EL (cell line): ENCODE measurements around the gene MKRN2OS.

Experiments used
- DNase-seq: peaks from one replicate; pipeline ENCODE4 v3.0.0-alpha.2; 2016

Gene MKRN2OS

GRCh38 chr3:12545473-12545791 is at the start of gene MKRN2OS:
Gene MKRN2OS, minus strand, starts transcription at chr3:12545499. Its CDS starts 35 bp downstream, at chr3:12545464.
- no peak for DNase-seq

GRCh38 chr3:12593473-12593872 is 48.2 kb upstream of the MKRN2OS start:
- no peak for DNase-seq

GRCh38 chr3:12591997-12592715 is 46.9 kb upstream of the MKRN2OS start:
- no peak for DNase-seq

- no peak for DNase-seq
These were observed 46.2 kb upstream of the MKRN2OS start for GRCh38 chr3:12591456-12591855.

GRCh38 chr3:12590096-12590495 is 44.8 kb upstream of the MKRN2OS start:
- no peak for DNase-seq

- DNase-seq, result peak; percentile 61
These were observed 43.0 kb upstream of the MKRN2OS start for GRCh38 chr3:12588039-12589009.

GRCh38 chr3:12586403-12586802 is 41.1 kb upstream of the MKRN2OS start:
- no peak for DNase-seq

- no peak for DNase-seq
These were observed 40.7 kb upstream of the MKRN2OS start for GRCh38 chr3:12585970-12586369.

GRCh38 chr3:12585181-12585580 is 39.9 kb upstream of the MKRN2OS start:
- no peak for DNase-seq

- DNase-seq, result no peak
These were observed 38.8 kb upstream of the MKRN2OS start for GRCh38 chr3:12584083-12584482.

GRCh38 chr3:12583280-12583679 is 38.0 kb upstream of the MKRN2OS start:
- no peak for DNase-seq

- no peak for DNase-seq
These were observed 37.4 kb upstream of the MKRN2OS start for GRCh38 chr3:12582730-12583129.

GRCh38 chr3:12579905-12580304 is 34.6 kb upstream of the MKRN2OS start:
- peak; percentile 66 for DNase-seq

- DNase-seq, result no peak
These were observed 34.2 kb upstream of the MKRN2OS start for GRCh38 chr3:12579456-12579855.

GRCh38 chr3:12578742-12579141 is 33.4 kb upstream of the MKRN2OS start:
- DNase-seq, result no peak

- no peak for DNase-seq
These were observed 32.1 kb upstream of the MKRN2OS start for GRCh38 chr3:12577379-12577778.

GRCh38 chr3:12574661-12575060 is 29.4 kb upstream of the MKRN2OS start:
- DNase-seq, result no peak

- DNase-seq, result peak; percentile 29
These were observed 28.8 kb upstream of the MKRN2OS start for GRCh38 chr3:12574131-12574530.

- no peak for DNase-seq
These were observed 26.7 kb upstream of the MKRN2OS start for GRCh38 chr3:12571986-12572385.

GRCh38 chr3:12569836-12570235 is 24.5 kb upstream of the MKRN2OS start:
- DNase-seq, result no peak

- DNase-seq, result no peak
These were observed 23.4 kb upstream of the MKRN2OS start for GRCh38 chr3:12568747-12569146.

- DNase-seq, result no peak
These were observed 21.7 kb upstream of the MKRN2OS start for GRCh38 chr3:12566976-12567375.

GRCh38 chr3:12562451-12562850 is 17.2 kb upstream of the MKRN2OS start:
- no peak for DNase-seq

GRCh38 chr3:12561397-12561796 is 16.1 kb upstream of the MKRN2OS start:
- no peak for DNase-seq
